ENCODE data around the gene ALDH2.

Gene ALDH2

GRCh38 chr12:111767362-111768158 lies 827 bp downstream of the ALDH2 start:
- H3K4me3 ChIP-seq (ENCODE audit: low read depth, low read length) = peak overlapping the region; percentile 61
- no peak for TF ChIP-seq CTCF (conservative IDR thresholded peaks at IDR 0.05; ENCODE audit: low read depth, low read length)

GRCh38 chr12:111768159-111768895 lies 1.6 kb downstream of the ALDH2 start:
- H3K4me3 ChIP-seq (ENCODE audit: low read depth, low read length) = no peak overlapping the region
- no peak for DNase-seq (ENCODE audit: low read depth)
- no peak for TF ChIP-seq CTCF (conservative IDR thresholded peaks at IDR 0.05; ENCODE audit: low read depth, low read length)

More at GRCh38 chr12:111767362-111768158, 827 bp downstream of the ALDH2 start:
- peak; percentile 23 for DNase-seq (ENCODE audit: low read depth)

GRCh38 chr12:111769599-111769998 lies 2.9 kb downstream of the ALDH2 start:
- no peak for TF ChIP-seq CTCF (conservative IDR thresholded peaks at IDR 0.05; ENCODE audit: low read depth, low read length)
- no peak for DNase-seq (ENCODE audit: low read depth)
- no peak overlapping the region for H3K4me3 ChIP-seq (ENCODE audit: low read depth, low read length)

GRCh38 chr12:111773801-111774551 lies 7.2 kb downstream of the ALDH2 start:
- H3K4me3 ChIP-seq (ENCODE audit: low read depth, low read length) = no peak overlapping the region
- no peak for TF ChIP-seq CTCF (conservative IDR thresholded peaks at IDR 0.05; ENCODE audit: low read depth, low read length)
- DNase-seq (ENCODE audit: low read depth) = peak; percentile 70

GRCh38 chr12:111775205-111776193 lies 8.8 kb downstream of the ALDH2 start:
- TF ChIP-seq CTCF (conservative IDR thresholded peaks at IDR 0.05; ENCODE audit: low read depth, low read length) = no peak
- peak overlapping the region; percentile 11 for H3K4me3 ChIP-seq (ENCODE audit: low read depth, low read length)
- DNase-seq (ENCODE audit: low read depth) = peak; percentile 84

- no peak for DNase-seq (ENCODE audit: low read depth)
- H3K4me3 ChIP-seq (ENCODE audit: low read depth, low read length) = no peak overlapping the region
- no peak for TF ChIP-seq CTCF (conservative IDR thresholded peaks at IDR 0.05; ENCODE audit: low read depth, low read length)
Measured at GRCh38 chr12:111776836-111777344, 10.2 kb downstream of the ALDH2 start.

All from choroid plexus epithelial cell (primary cell).